Cardiac fibroblast (primary cell): ENCODE data around the gene ZNF148.
A peak's percentile ranks its signal among the peaks of the same experiment; 100 is the strongest.

Experiments used
- DNase-seq, 2 donors: peaks; one replicate each; pipeline versions ENCODE4 v3.0.0 to v3.0.0-alpha.2; 2010; ENCODE audit warnings: low read depth in 2 of 2
- H3K4me3 ChIP-seq, 2 donors: replicated peaks in 1 of 2; 1 replicate in 1 of 2; 2 replicates in 1 of 2; pipeline ENCODE4 v1.5.1; 2011; ENCODE audit warnings: low read depth in 2 of 2, low read length in 2 of 2, mild to moderate bottlenecking in 2 of 2, moderate library complexity in 1 of 2
- CTCF ChIP-seq: IDR thresholded peaks from one replicate; pipeline ENCODE4 v1.5.1; 2011; ENCODE audit warnings: low read depth, mild to moderate bottlenecking, low read length, inconsistent platforms

Gene ZNF148

GRCh38 chr3:125191730-125192129 lies 183.4 kb downstream of the ZNF148 start:
- no peak for DNase-seq
- H3K4me3 ChIP-seq: no peak overlapping the region
- TF ChIP-seq CTCF: no peak

- DNase-seq: peak in 1 of 2 donors; percentile 18
- no peak overlapping the region for H3K4me3 ChIP-seq
- no peak for TF ChIP-seq CTCF
Measured at GRCh38 chr3:125191256-125191655, 183.9 kb downstream of the ZNF148 start.

- TF ChIP-seq CTCF: no peak
- no peak for DNase-seq
- no peak overlapping the region for H3K4me3 ChIP-seq
Measured at GRCh38 chr3:125190786-125191185, 184.3 kb downstream of the ZNF148 start.

GRCh38 chr3:125189378-125190165 lies 185.6 kb downstream of the ZNF148 start:
- DNase-seq: no peak
- TF ChIP-seq CTCF: no peak
- no peak overlapping the region for H3K4me3 ChIP-seq

- no peak for DNase-seq
- no peak overlapping the region for H3K4me3 ChIP-seq
- TF ChIP-seq CTCF: no peak
Measured at GRCh38 chr3:125188955-125189354, 186.2 kb downstream of the ZNF148 start.

GRCh38 chr3:125187599-125187910 lies 187.6 kb downstream of the ZNF148 start:
- no peak overlapping the region for H3K4me3 ChIP-seq
- no peak for DNase-seq
- TF ChIP-seq CTCF: no peak
